Chondrocyte (in vitro differentiated cells): ENCODE data around the gene MYPN. TPM values are rescaled to one million over a fixed set of nuclear protein-coding genes. Genes with fewer than 3 reads are reported as not detected.

Source experiments
- DNase-seq: peaks from one replicate; pipeline ENCODE4 v3.0.0; 2021; ENCODE audit warnings: mixed read lengths, low spot score
- H3K27ac Mint-ChIP-seq: one replicate; pipeline ENCODE4 v1.8.0; 2021; ENCODE audit warnings: mild to moderate bottlenecking, moderate library complexity, mixed read lengths; ENCODE audit not compliant: unreplicated experiment
- H3K27me3 Mint-ChIP-seq: 2 replicates; pipeline ENCODE4 v1.8.0; 2021; ENCODE audit warnings: low read depth, mixed read lengths
- H3K36me3 Mint-ChIP-seq: 2 replicates; pipeline ENCODE4 v1.8.0; 2021; ENCODE audit warnings: low read depth, mixed read lengths
- H3K4me1 Mint-ChIP-seq: 2 replicates; pipeline ENCODE4 v1.8.0; 2021; ENCODE audit warnings: low read depth, mild to moderate bottlenecking, mixed read lengths
- H3K4me3 Mint-ChIP-seq: one replicate; pipeline ENCODE4 v1.8.0; 2021; ENCODE audit warnings: mild to moderate bottlenecking, moderate library complexity, mixed read lengths; ENCODE audit not compliant: unreplicated experiment
- H3K9me3 Mint-ChIP-seq: 2 replicates; pipeline ENCODE4 v1.8.0; 2021; ENCODE audit warnings: low read depth, mixed read lengths
- CTCF ChIP-seq: fragments of 200-600 bp; sonication (generic); IDR thresholded peaks from 2 replicates; pipeline ENCODE4 v1.5.0; 2021; ENCODE audit warnings: antibody characterized with exemption, mild to moderate bottlenecking, moderate library complexity
- long read RNA-seq: library from polyadenylated mRNA; stranded (forward); transcript quantifications from one replicate; pipeline ENCODE4 v2.0.0, GENCODE V29; 2021
- total RNA-seq: library from RNA; stranded (reverse); gene quantifications from 3 replicates; pipeline ENCODE4 v1.2.1, GENCODE V29; 2021

The MYPN gene, protein sequence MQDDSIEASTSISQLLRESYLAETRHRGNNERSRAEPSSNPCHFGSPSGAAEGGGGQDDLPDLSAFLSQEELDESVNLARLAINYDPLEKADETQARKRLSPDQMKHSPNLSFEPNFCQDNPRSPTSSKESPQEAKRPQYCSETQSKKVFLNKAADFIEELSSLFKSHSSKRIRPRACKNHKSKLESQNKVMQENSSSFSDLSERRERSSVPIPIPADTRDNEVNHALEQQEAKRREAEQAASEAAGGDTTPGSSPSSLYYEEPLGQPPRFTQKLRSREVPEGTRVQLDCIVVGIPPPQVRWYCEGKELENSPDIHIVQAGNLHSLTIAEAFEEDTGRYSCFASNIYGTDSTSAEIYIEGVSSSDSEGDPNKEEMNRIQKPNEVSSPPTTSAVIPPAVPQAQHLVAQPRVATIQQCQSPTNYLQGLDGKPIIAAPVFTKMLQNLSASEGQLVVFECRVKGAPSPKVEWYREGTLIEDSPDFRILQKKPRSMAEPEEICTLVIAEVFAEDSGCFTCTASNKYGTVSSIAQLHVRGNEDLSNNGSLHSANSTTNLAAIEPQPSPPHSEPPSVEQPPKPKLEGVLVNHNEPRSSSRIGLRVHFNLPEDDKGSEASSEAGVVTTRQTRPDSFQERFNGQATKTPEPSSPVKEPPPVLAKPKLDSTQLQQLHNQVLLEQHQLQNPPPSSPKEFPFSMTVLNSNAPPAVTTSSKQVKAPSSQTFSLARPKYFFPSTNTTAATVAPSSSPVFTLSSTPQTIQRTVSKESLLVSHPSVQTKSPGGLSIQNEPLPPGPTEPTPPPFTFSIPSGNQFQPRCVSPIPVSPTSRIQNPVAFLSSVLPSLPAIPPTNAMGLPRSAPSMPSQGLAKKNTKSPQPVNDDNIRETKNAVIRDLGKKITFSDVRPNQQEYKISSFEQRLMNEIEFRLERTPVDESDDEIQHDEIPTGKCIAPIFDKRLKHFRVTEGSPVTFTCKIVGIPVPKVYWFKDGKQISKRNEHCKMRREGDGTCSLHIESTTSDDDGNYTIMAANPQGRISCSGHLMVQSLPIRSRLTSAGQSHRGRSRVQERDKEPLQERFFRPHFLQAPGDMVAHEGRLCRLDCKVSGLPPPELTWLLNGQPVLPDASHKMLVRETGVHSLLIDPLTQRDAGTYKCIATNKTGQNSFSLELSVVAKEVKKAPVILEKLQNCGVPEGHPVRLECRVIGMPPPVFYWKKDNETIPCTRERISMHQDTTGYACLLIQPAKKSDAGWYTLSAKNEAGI (N-terminal part only)
- total RNA-seq: 0.08 to 1.5 TPM (median 0.10 TPM) in 3 replicates
- long read RNA-seq: 0 reads

DNA sequence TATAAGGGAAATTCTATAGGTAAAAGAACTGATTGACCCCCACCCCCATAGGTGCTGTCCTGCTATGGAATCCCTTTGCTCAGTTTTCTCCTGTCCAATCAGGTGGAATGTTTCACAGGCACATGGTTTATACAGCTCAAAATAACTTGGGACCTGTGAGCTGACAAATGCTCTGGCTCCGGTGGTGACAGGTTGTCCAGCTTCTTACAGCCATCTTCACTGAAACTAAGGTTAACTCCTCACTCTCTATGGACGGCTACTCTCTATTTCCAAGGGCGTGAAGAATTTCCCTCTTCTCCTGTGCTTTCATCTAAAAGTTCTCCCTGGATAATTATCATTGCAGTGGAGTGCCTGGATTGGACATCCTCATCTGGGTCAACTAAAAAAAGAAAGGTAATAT is at the start of gene MYPN:
Gene MYPN (plus strand): TSS at position 158 of the 400 bp plus-strand sequence. CDS start 11,951 bp downstream, outside the sequence.
- Mint-ChIP-seq H3K4me3 (peak within 1 kb of the TSS; percentile 1), H3K36me3 (no peaks in the 10 kb centered on the region), H3K27me3 (no peaks in the 10 kb centered on the region), H3K4me1 (peaks cover 38% of the 10 kb centered on the region), H3K9me3 (no peaks in the 10 kb centered on the region), H3K27ac (peak within 1 kb of the TSS; percentile 25)
- no peak for DNase-seq
- TF ChIP-seq CTCF: no peak

DNA sequence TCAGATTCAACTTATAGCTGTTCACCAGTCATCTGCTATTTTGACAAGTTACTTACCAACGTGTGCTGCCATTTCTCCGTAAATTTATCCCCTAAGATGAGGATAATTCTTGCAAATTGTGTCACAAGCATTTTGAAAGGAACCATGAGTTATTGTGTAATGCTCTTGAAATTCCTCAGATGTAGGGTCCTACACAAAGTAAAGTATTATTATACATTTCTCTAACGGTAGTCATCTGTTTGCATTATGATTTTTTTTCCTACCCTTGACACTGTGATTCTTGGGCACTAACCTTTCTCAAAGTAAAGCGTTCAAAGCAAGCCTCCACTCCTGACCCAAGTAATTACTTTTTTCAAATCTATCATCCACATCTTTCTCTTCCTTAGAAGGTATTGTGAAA is 42.3 kb upstream of the MYPN start:
- H3K9me3 Mint-ChIP-seq: no peaks in the 10 kb centered on the region
- DNase-seq: no peak
- TF ChIP-seq CTCF: no peak
- H3K4me3 Mint-ChIP-seq: no peak overlapping the region
- H3K4me1 Mint-ChIP-seq: peaks cover 30% of the 10 kb centered on the region
- no peaks in the 10 kb centered on the region for H3K27me3 Mint-ChIP-seq
- peaks cover 7% of the 10 kb centered on the region for H3K36me3 Mint-ChIP-seq
- peak overlapping the region; percentile 69 for H3K27ac Mint-ChIP-seq

DNA sequence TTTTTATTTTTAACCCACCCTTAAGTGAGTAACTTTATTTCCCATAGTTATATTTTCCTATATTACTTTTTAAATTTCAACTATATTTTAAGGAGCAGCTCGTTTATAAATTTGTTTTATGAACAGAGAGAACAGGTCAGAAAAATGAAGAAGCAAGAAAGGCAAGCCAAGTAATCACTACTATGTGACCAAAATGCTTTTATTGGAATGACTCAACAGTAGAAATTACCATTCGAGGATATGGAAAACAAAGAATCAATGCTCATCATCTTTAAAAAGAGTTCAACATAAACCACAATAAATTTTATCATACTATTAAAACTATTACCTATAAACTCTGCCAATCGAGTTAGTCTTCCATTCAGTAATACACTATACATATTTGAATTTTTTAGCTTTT is 41.8 kb upstream of the MYPN start:
- H3K4me1 Mint-ChIP-seq: peaks cover 35% of the 10 kb centered on the region
- no peak for DNase-seq
- H3K4me3 Mint-ChIP-seq: no peak overlapping the region
- H3K36me3 Mint-ChIP-seq: peaks cover 7% of the 10 kb centered on the region
- peak overlapping the region; percentile 69 for H3K27ac Mint-ChIP-seq
- H3K27me3 Mint-ChIP-seq: no peaks in the 10 kb centered on the region
- H3K9me3 Mint-ChIP-seq: no peaks in the 10 kb centered on the region
- no peak for TF ChIP-seq CTCF

DNA sequence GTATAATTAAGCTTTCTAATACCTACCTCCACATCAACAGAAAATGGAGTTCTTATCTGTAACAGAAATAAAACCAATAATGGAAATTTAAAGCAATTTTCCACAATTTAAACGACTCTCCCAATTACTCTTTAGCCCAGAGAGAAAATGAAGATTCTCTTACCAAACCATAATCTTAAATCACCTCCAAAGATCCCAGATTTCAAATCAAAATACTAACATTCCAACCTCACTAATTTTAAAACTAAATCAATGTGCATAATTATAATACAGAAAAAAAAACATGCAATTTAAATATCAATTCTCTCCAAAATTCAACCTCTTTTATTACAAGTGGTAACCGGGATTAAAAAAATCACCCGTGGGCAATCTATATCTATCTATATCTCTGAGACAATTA is 35.7 kb upstream of the MYPN start:
- peaks cover 5% of the 10 kb centered on the region for H3K36me3 Mint-ChIP-seq
- peak overlapping the region; percentile 95 for H3K27ac Mint-ChIP-seq

More for the DNA sequence above, 35.7 kb upstream of the MYPN start:
- Mint-ChIP-seq H3K9me3 (no peaks in the 10 kb centered on the region), H3K4me3 (peak overlapping the region; percentile 97), H3K4me1 (peaks cover 42% of the 10 kb centered on the region), H3K27me3 (no peaks in the 10 kb centered on the region)
- no peak for TF ChIP-seq CTCF
- DNase-seq: no peak
